Measurements from ENCODE around the gene NAB1. TPM values are rescaled to one million over a fixed set of nuclear protein-coding genes. Genes with fewer than 3 reads are reported as not detected.

NAB1 gene
- total RNA-seq, 2 donors from 2014 or later, result 31.7 to 37.1 TPM

- Histone ChIP-seq H3K9ac (ENCODE audit: low read depth in 2 of 2, low read length in 2 of 2) (no peak overlapping the region), H3K27ac (peak overlapping the region; percentile 77), H3K4me3 (no peak overlapping the region), H3K4me1 (no peaks in the 10 kb centered on the region), H3K36me3 (no peaks in the 10 kb centered on the region), H3K27me3 (no peaks in the 10 kb centered on the region), H3K9me3 (no peaks in the 10 kb centered on the region)
- peak; percentile 30 for DNase-seq
- no peak for TF ChIP-seq CTCF (IDR thresholded peaks at IDR 0.05)
- intact Hi-C loops (cut with DNase I), result no loop called here
These were observed 1.9 kb upstream of the NAB1 start for GRCh38 chr2:190646780-190647522.

- H3K4me1 ChIP-seq, result no peaks in the 10 kb centered on the region
- DNase-seq, result peak; percentile 87
- H3K36me3 ChIP-seq, result no peaks in the 10 kb centered on the region
- TF ChIP-seq CTCF (IDR thresholded peaks at IDR 0.05), result no peak
- H3K27me3 ChIP-seq, result no peaks in the 10 kb centered on the region
- peak overlapping the region; percentile 73 to 76 for H3K9ac ChIP-seq (ENCODE audit: low read depth in 2 of 2, low read length in 2 of 2)
- peak overlapping the region; percentile 77 for H3K27ac ChIP-seq
- intact Hi-C loops (cut with DNase I), result no loop called here
- no peaks in the 10 kb centered on the region for H3K9me3 ChIP-seq
- peak overlapping the region; percentile 57 for H3K4me3 ChIP-seq
These were observed 421 bp upstream of the NAB1 start for GRCh38 chr2:190648289-190649034.

- no peak for TF ChIP-seq CTCF (IDR thresholded peaks at IDR 0.05)
- Histone ChIP-seq H3K4me3 (peak overlapping the region; percentile 71), H3K36me3 (no peaks in the 10 kb centered on the region), H3K27ac (peak overlapping the region; percentile 91), H3K27me3 (no peaks in the 10 kb centered on the region), H3K4me1 (no peaks in the 10 kb centered on the region), H3K9ac (ENCODE audit: low read depth in 2 of 2, low read length in 2 of 2) (peak overlapping the region; percentile 67 to 90), H3K9me3 (no peaks in the 10 kb centered on the region)
- peak; percentile 31 for DNase-seq
- intact Hi-C loops (cut with DNase I), result loop anchor here (5.0 kb wide), 1 partner anchor 113 kb away; no protein-coding TSS in a partner anchor
These were observed 1.0 kb downstream of the NAB1 start for GRCh38 chr2:190649798-190650390.

- no peaks in the 10 kb centered on the region for H3K27me3 ChIP-seq
- intact Hi-C loops (cut with DNase I), result loop anchor here (5.0 kb wide), 1 partner anchor 114 kb away; no protein-coding TSS in a partner anchor
- H3K27ac ChIP-seq, result no peak overlapping the region
- no peak for TF ChIP-seq CTCF (IDR thresholded peaks at IDR 0.05)
- no peaks in the 10 kb centered on the region for H3K4me1 ChIP-seq
- no peaks in the 10 kb centered on the region for H3K9me3 ChIP-seq
- H3K36me3 ChIP-seq, result no peaks in the 10 kb centered on the region
- H3K4me3 ChIP-seq, result no peak overlapping the region
- DNase-seq, result no peak
- peak overlapping the region in 1 of 2 donors; percentile 28 for H3K9ac ChIP-seq (ENCODE audit: low read depth in 2 of 2, low read length in 2 of 2)
These were observed 2.5 kb downstream of the NAB1 start for GRCh38 chr2:190651413-190651812.

- H3K36me3 ChIP-seq, result no peaks in the 10 kb centered on the region
- no peak overlapping the region for H3K27ac ChIP-seq
- DNase-seq, result no peak
- no peak for TF ChIP-seq CTCF (IDR thresholded peaks at IDR 0.05)
- no peaks in the 10 kb centered on the region for H3K9me3 ChIP-seq
- intact Hi-C loops (cut with DNase I), result loop anchor here (5.0 kb wide), 1 partner anchor 116 kb away; no protein-coding TSS in a partner anchor
- H3K4me1 ChIP-seq, result no peaks in the 10 kb centered on the region
- no peak overlapping the region for H3K9ac ChIP-seq (ENCODE audit: low read depth in 2 of 2, low read length in 2 of 2)
- no peaks in the 10 kb centered on the region for H3K27me3 ChIP-seq
- no peak overlapping the region for H3K4me3 ChIP-seq
These were observed 4.3 kb downstream of the NAB1 start for GRCh38 chr2:190653231-190653630.

Data from colonic mucosa (tissue), 4 donors.